GM19468 (cell line): Measurements from ENCODE around the gene SPINT4.
"Not testable (repeated sequence)": the region's sequence is repeated elsewhere in the genome, so short reads cannot be mapped to it uniquely, and the experiment has no call there.

ENCODE experiments used
- ATAC-seq: cut with Tn5 transposase; IDR thresholded peaks from one replicate; pipeline ENCODE4 v1.9.1; 2021; ENCODE audit warnings: mild to moderate bottlenecking, moderate library complexity, moderate number of reproducible peaks; ENCODE audit not compliant: unreplicated experiment; ENCODE audit errors: extremely low read depth

SPINT4 gene

GRCh38 chr20:45764618-45765282 is 42.6 kb downstream of the SPINT4 start:
- not testable (repeated sequence) for ATAC-seq

GRCh38 chr20:45765307-45765875 is 43.2 kb downstream of the SPINT4 start:
- no peak for ATAC-seq

GRCh38 chr20:45765980-45766379 is 43.8 kb downstream of the SPINT4 start:
- ATAC-seq, result no peak

- ATAC-seq, result no peak
These were observed 46.3 kb downstream of the SPINT4 start for GRCh38 chr20:45768479-45768878.

GRCh38 chr20:45771182-45771759 is 49.1 kb downstream of the SPINT4 start:
- no peak for ATAC-seq

- no peak for ATAC-seq
These were observed 50.5 kb downstream of the SPINT4 start for GRCh38 chr20:45772693-45773092.

- no peak for ATAC-seq
These were observed 52.8 kb downstream of the SPINT4 start for GRCh38 chr20:45774945-45775344.

GRCh38 chr20:45775411-45775810 is 53.3 kb downstream of the SPINT4 start:
- ATAC-seq, result no peak
